PFSK-1 (cell line): ENCODE results near the gene ADAMTS3.

ENCODE experiments used
- FOXP2 ChIP-seq: optimal IDR thresholded peaks from 2 replicates; pipeline ENCODE3; 2011; ENCODE audit warnings: borderline replicate concordance, control low read depth, inconsistent platforms; ENCODE audit not compliant: insufficient read depth; ENCODE audit errors: extremely low read length, extremely low read depth
- POLR2AphosphoS5 ChIP-seq: IDR thresholded peaks from 2 replicates; pipeline ENCODE4 v1.6.1; 2012; ENCODE audit warnings: low read depth, mild to moderate bottlenecking, control low read depth, low read length, moderate library complexity
- SIN3A ChIP-seq: IDR thresholded peaks from 2 replicates; pipeline ENCODE4 v1.6.1; 2012; ENCODE audit warnings: mild to moderate bottlenecking, low read length, moderate library complexity, borderline replicate concordance; ENCODE audit not compliant: insufficient read depth
- TAF1 ChIP-seq: IDR thresholded peaks from 2 replicates; pipeline ENCODE4 v1.6.1; 2012; ENCODE audit warnings: low read length, control low read depth, borderline replicate concordance; ENCODE audit not compliant: insufficient read depth
- TF ChIP-seq, protein P1 (sequence below), 2 experiments: IDR thresholded peaks; 2 replicates each; pipeline versions ENCODE4 v1.6.1 to v1.8.0; 2011 to 2012; ENCODE audit warnings: low read depth in 2 of 2, low read length in 2 of 2, control low read depth in 1 of 2, inconsistent platforms in 1 of 2, mild to moderate bottlenecking in 1 of 2, moderate library complexity in 1 of 2; ENCODE audit not compliant: insufficient read depth in 1 of 2

ADAMTS3 gene

DNA sequence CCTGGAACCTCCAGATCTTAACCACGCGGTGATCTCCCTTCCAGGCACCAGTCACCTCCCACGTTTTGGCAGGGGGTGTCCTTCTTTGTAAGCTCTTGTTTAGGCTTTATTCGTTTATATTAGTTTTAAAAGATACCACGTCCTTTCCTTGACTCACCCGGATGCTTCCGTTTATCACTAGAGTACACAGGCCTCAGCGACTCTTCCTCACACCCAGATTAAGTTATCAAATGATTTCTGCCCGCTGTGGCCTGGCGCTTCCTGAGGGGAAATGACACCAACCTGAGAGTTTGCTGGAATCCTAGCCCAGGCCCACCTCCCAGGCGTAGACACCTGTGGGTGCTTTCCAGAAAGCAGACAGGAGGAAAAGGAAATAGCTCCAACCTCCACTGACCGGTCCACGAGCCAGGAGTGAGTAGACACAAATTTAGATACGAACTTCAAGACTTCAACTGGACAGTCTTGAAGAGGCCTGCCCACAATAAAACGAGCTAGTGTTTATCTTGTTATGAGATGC is 756 bp upstream of the ADAMTS3 start:
- TF ChIP-seq, protein P1, sequence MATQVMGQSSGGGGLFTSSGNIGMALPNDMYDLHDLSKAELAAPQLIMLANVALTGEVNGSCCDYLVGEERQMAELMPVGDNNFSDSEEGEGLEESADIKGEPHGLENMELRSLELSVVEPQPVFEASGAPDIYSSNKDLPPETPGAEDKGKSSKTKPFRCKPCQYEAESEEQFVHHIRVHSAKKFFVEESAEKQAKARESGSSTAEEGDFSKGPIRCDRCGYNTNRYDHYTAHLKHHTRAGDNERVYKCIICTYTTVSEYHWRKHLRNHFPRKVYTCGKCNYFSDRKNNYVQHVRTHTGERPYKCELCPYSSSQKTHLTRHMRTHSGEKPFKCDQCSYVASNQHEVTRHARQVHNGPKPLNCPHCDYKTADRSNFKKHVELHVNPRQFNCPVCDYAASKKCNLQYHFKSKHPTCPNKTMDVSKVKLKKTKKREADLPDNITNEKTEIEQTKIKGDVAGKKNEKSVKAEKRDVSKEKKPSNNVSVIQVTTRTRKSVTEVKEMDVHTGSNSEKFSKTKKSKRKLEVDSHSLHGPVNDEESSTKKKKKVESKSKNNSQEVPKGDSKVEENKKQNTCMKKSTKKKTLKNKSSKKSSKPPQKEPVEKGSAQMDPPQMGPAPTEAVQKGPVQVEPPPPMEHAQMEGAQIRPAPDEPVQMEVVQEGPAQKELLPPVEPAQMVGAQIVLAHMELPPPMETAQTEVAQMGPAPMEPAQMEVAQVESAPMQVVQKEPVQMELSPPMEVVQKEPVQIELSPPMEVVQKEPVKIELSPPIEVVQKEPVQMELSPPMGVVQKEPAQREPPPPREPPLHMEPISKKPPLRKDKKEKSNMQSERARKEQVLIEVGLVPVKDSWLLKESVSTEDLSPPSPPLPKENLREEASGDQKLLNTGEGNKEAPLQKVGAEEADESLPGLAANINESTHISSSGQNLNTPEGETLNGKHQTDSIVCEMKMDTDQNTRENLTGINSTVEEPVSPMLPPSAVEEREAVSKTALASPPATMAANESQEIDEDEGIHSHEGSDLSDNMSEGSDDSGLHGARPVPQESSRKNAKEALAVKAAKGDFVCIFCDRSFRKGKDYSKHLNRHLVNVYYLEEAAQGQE (IDR thresholded peaks at IDR 0.05; ENCODE audit: insufficient read depth in 1 of 2, low read depth in 2 of 2, low read length in 2 of 2), result no peak
- TF ChIP-seq TAF1 (no peak), POLR2AphosphoS5 (no peak), FOXP2 (no peak), SIN3A (no peak)

DNA sequence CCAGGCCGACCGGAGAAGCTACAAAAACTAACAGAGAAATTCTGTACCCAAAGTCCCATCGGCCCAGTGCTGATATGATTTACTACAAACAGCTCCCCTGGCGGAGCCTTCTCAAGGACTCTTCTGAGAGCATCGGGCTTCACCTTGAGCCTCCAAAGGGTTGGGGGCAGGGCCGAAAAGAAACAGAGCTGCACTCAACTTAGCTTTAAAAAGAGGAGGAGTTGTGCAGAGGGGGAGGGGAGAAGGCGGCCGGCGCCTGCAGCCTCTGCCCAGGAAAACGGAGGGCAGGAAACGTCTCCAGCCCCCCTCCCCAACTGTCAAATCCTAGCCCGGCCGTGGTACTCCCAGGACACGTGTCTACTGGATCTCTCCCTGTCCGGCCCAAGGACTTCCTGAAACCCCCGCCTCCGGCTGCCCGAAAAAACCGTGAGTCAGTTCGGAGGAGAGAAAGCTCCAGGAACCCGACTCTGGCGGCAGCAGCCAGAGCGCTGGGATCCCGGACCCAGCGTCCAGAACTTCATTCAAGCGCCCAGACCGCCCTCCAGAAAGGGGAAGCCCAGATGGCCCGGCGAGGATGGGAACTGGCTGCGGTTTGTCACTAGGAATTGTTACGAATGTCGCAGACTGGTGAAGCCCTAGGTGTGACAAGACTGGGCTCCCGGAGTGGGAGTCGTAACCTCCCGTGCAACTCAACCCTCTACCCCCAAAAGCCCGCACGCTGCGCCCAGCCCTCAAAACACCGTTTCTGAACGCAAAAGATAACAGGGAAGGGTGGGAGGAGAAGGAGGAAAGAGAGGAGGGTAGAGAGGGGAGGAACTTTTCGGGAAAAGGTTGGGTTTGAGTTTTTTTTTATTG is 973 bp downstream of the ADAMTS3 start:
- TF ChIP-seq TAF1 (no peak), POLR2AphosphoS5 (peak; percentile 60; the same call in 1 of the 2 replicates), SIN3A (peak; percentile 84; the same call in 1 of the 2 replicates)

DNA sequence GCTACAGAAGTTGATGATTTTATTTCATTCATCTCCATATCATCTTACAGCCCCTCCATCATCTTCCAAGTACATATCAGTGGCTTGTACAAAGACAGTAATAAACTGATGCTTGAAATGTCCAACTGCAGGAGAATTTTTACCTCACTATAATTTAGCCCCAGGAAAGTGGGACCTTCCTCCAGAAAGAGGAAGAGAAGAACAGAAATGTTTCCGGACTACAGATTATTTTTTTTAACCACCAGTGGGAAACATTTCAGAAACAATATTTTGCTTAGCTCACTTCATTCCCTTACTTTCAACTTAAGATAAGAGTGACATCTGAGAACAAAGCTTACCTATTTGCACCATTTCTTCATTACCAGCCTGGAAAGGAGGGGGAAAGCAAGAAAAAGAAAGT is 2.0 kb downstream of the ADAMTS3 start:
- no peak for TF ChIP-seq FOXP2
- TF ChIP-seq, protein P1 (IDR thresholded peaks at IDR 0.05; ENCODE audit: insufficient read depth in 1 of 2, low read depth in 2 of 2, low read length in 2 of 2), result no peak
- TF ChIP-seq POLR2AphosphoS5, result no peak
- TF ChIP-seq TAF1, result no peak
- no peak for TF ChIP-seq SIN3A

DNA sequence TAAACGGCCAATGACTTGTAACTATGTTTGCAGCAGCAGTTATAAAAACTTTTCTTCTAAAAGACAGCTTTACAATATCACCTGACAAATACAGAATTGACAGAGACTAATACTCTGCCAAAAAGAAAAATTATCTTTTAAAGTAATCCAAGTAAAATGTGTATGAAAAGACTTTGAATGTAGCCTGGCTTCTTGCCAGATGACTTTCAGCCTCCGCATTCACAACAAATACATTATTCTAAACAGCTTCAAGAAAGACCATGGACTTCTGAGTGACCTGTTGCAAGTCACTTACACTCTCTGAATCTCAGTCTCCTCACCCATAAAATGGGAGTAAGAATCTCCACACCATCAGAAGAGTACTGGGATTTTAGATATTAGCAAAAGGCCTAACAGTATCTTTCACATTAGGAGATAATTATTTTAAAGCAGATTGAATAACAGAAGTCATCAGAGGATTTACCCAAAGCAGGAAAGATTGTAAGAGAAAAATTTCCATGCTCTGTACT is 2.5 kb downstream of the ADAMTS3 start:
- TF ChIP-seq, protein P1 (IDR thresholded peaks at IDR 0.05; ENCODE audit: insufficient read depth in 1 of 2, low read depth in 2 of 2, low read length in 2 of 2), result no peak
- no peak for TF ChIP-seq SIN3A
- no peak for TF ChIP-seq TAF1
- TF ChIP-seq POLR2AphosphoS5, result no peak
- no peak for TF ChIP-seq FOXP2

DNA sequence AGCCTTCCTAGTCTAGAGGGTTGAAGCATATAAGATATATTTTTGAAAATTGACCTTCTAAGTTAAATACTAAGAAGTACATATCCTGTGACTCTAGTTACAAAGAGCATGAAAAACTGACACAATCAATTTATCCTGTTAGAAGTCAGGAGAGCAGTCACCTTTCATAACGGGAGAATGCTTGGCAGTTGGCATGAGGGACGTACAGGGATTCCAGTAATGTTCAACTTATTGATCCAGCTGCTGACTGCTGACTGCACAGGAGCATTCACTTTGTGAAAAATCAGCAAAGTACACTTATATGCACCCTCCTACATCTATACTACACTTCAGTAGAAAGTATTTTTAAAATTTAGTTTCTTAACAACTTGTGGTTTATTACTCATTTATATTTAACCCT is 4.2 kb downstream of the ADAMTS3 start:
- TF ChIP-seq TAF1 (no peak), POLR2AphosphoS5 (no peak), SIN3A (no peak), FOXP2 (no peak)
- TF ChIP-seq, protein P1 (IDR thresholded peaks at IDR 0.05; ENCODE audit: insufficient read depth in 1 of 2, low read depth in 2 of 2, low read length in 2 of 2), result no peak
